NCI-H2227 (cell line): ENCODE measurements around the gene HAUS2.
"Not testable (repeated sequence)": the region's sequence is repeated elsewhere in the genome, so short reads cannot be mapped to it uniquely, and the experiment has no call there.

Source experiments
- DNase-seq: peaks from one replicate; lab custom pipeline; 2025; ENCODE audit not compliant: unreplicated experiment; lab: John Stamatoyannopoulos, UW

The HAUS2 gene

GRCh38 chr15:42548249-42549031 is at the start of gene HAUS2, which contains the start of gene LRRC57:
HAUS2 (plus strand) TSS chr15:42548838; CDS start chr15:42548873, 35 bp downstream.
LRRC57 (minus strand) TSS chr15:42548793; CDS start chr15:42548434, 359 bp downstream.
- peak; percentile 90 for DNase-seq

GRCh38 chr15:42499858-42500609 is 48.6 kb upstream of the HAUS2 start:
- DNase-seq = no peak

- no peak for DNase-seq
These were observed 46.2 kb upstream of the HAUS2 start for GRCh38 chr15:42502477-42502876.

GRCh38 chr15:42503825-42504224 is 44.8 kb upstream of the HAUS2 start:
- DNase-seq = no peak

GRCh38 chr15:42504631-42505030 is 44.0 kb upstream of the HAUS2 start:
- DNase-seq = no peak

- DNase-seq = no peak
These were observed 41.1 kb upstream of the HAUS2 start for GRCh38 chr15:42507514-42507913.

- DNase-seq = no peak
These were observed 40.4 kb upstream of the HAUS2 start for GRCh38 chr15:42508263-42508690.

GRCh38 chr15:42510258-42511006 is 38.2 kb upstream of the HAUS2 start:
- no peak for DNase-seq

- DNase-seq = no peak
These were observed 37.6 kb upstream of the HAUS2 start for GRCh38 chr15:42511007-42511391.

- no peak for DNase-seq
These were observed 25.3 kb upstream of the HAUS2 start for GRCh38 chr15:42523331-42523730.

GRCh38 chr15:42528970-42529369 is 19.7 kb upstream of the HAUS2 start:
- DNase-seq = no peak

- no peak for DNase-seq
These were observed 15.4 kb upstream of the HAUS2 start for GRCh38 chr15:42533246-42533645.

- DNase-seq = no peak
These were observed 3.6 kb upstream of the HAUS2 start for GRCh38 chr15:42544853-42545629.

- DNase-seq = no peak
These were observed 755 bp upstream of the HAUS2 start for GRCh38 chr15:42547918-42548248.

- peak; percentile 37 for DNase-seq
These were observed 424 bp downstream of the HAUS2 start for GRCh38 chr15:42549032-42549491.

GRCh38 chr15:42549741-42550392 is 1.2 kb downstream of the HAUS2 start:
- no peak for DNase-seq

- DNase-seq = no peak
These were observed 4.9 kb downstream of the HAUS2 start for GRCh38 chr15:42553554-42553953.

- not testable (repeated sequence) for DNase-seq
These were observed 8.0 kb downstream of the HAUS2 start for GRCh38 chr15:42556550-42557207.

GRCh38 chr15:42558739-42559138 is 10.1 kb downstream of the HAUS2 start:
- no peak for DNase-seq
